SU-DHL-6 (cell line): ENCODE measurements around the gene PTPRE.

Experiments
- H2AFZ ChIP-seq: fragments of 200-600 bp; sonication (generic); 2 replicates; pipeline ENCODE4 v1.6.1; 2014; ENCODE audit warnings: low read depth, mild to moderate bottlenecking, moderate library complexity, mixed read lengths, antibody characterized with exemption, low read length; ENCODE audit not compliant: severe bottlenecking
- H3F3A ChIP-seq: fragments of 200-600 bp; shearing (Covaris generic); 2 replicates; pipeline ENCODE4 v1.6.0; 2016; ENCODE audit warnings: antibody characterized with exemption, mild to moderate bottlenecking; ENCODE audit not compliant: insufficient read depth
- H3K27ac ChIP-seq: fragments of 200-600 bp; sonication (generic); 2 replicates; pipeline ENCODE4 v1.5.1; 2016; ENCODE audit warnings: low read depth, mild to moderate bottlenecking, low read length, moderate library complexity, mixed read lengths
- H3K27me3 ChIP-seq: fragments of 200-600 bp; sonication (generic), shearing (Covaris generic); 2 replicates; pipeline ENCODE4 v1.6.0; 2014; ENCODE audit warnings: mild to moderate bottlenecking, low read length
- H3K36me3 ChIP-seq: fragments of 200-600 bp; sonication (generic); 2 replicates; pipeline ENCODE4 v1.6.1; 2014; ENCODE audit warnings: mild to moderate bottlenecking, low read length, mixed read lengths
- H3K4me2 ChIP-seq: fragments of 300-600, 200-600 bp; shearing (Covaris generic), sonication (generic); 2 replicates; pipeline ENCODE4 v1.6.0; 2014; ENCODE audit warnings: low read length, low read depth, mild to moderate bottlenecking; ENCODE audit not compliant: poor library complexity, severe bottlenecking
- H3K4me3 ChIP-seq: fragments of 200-600 bp; sonication (generic); 2 replicates; pipeline ENCODE4 v1.5.1; 2014; ENCODE audit warnings: antibody characterized with exemption, low read length, mild to moderate bottlenecking, mixed read lengths; ENCODE audit not compliant: insufficient read depth, poor library complexity, severe bottlenecking
- H3K79me2 ChIP-seq: fragments of 200-600 bp; sonication (generic); 2 replicates; pipeline ENCODE4 v1.6.1; 2014; ENCODE audit warnings: mild to moderate bottlenecking, low read length, moderate library complexity; ENCODE audit not compliant: insufficient read depth
- H3K9ac ChIP-seq: fragments of 200-600 bp; sonication (generic); 2 replicates; pipeline ENCODE4 v1.7.0; 2014; ENCODE audit warnings: mild to moderate bottlenecking, low read length
- H3K9me2 ChIP-seq: fragments of 200-600 bp; sonication (generic); replicated peaks from 2 replicates; pipeline ENCODE4 v1.6.1; 2014; ENCODE audit warnings: low read length; ENCODE audit not compliant: insufficient read depth
- H3K9me3 ChIP-seq: fragments of 200-600 bp; sonication (generic); 2 replicates; pipeline ENCODE4 v1.6.1; 2014; ENCODE audit warnings: low read length, mixed read lengths; ENCODE audit not compliant: insufficient read depth
- H4K20me1 ChIP-seq: fragments of 200-600 bp; sonication (generic); 2 replicates; pipeline ENCODE4 v1.6.1; 2014; ENCODE audit warnings: low read depth, mild to moderate bottlenecking, antibody characterized with exemption, low read length, moderate library complexity, mixed read lengths
- CTCF ChIP-seq: fragments of 200-600 bp; sonication (generic); IDR thresholded peaks from one replicate; pipeline ENCODE4 v1.5.1; 2017; ENCODE audit warnings: antibody characterized with exemption, mild to moderate bottlenecking, low read length, moderate library complexity; ENCODE audit not compliant: insufficient read depth, poor library complexity, severe bottlenecking
- EZH2phosphoT487 ChIP-seq: fragments of 200-600 bp; sonication (generic), shearing (Covaris generic); conservative IDR thresholded peaks from 2 replicates; pipeline ENCODE4 v1.6.1; 2018; ENCODE audit warnings: mild to moderate bottlenecking, antibody characterized with exemption, low read length, moderate library complexity, mixed read lengths

Gene PTPRE

GRCh38 chr10:127915324-127915723 lies 8.4 kb downstream of the PTPRE start:
- H3K9ac ChIP-seq = no peak overlapping the region
- no peaks in the 10 kb centered on the region for H3K79me2 ChIP-seq
- H3K27me3 ChIP-seq = no peaks in the 10 kb centered on the region
- no peaks in the 10 kb centered on the region for H4K20me1 ChIP-seq
- H3K4me3 ChIP-seq = no peak overlapping the region
- H3K9me3 ChIP-seq = no peaks in the 10 kb centered on the region
- no peaks in the 10 kb centered on the region for H3F3A ChIP-seq
- H3K27ac ChIP-seq = no peak overlapping the region
- H3K36me3 ChIP-seq = no peaks in the 10 kb centered on the region
- H3K4me2 ChIP-seq = no peak overlapping the region
- TF ChIP-seq CTCF (no peak), EZH2phosphoT487 (no peak)
- H2AFZ ChIP-seq = no peak overlapping the region
- no peaks in the 10 kb centered on the region for H3K9me2 ChIP-seq

- H3K27me3 ChIP-seq = no peaks in the 10 kb centered on the region
- no peak overlapping the region for H3K9ac ChIP-seq
- no peaks in the 10 kb centered on the region for H3K9me3 ChIP-seq
- H3K36me3 ChIP-seq = no peaks in the 10 kb centered on the region
- no peaks in the 10 kb centered on the region for H3F3A ChIP-seq
- no peaks in the 10 kb centered on the region for H3K9me2 ChIP-seq
- TF ChIP-seq EZH2phosphoT487 (no peak), CTCF (no peak)
- H3K4me3 ChIP-seq = no peak overlapping the region
- H4K20me1 ChIP-seq = no peaks in the 10 kb centered on the region
- no peaks in the 10 kb centered on the region for H3K79me2 ChIP-seq
- no peak overlapping the region for H2AFZ ChIP-seq
- H3K4me2 ChIP-seq = no peak overlapping the region
- H3K27ac ChIP-seq = no peak overlapping the region
These were observed 9.9 kb downstream of the PTPRE start for GRCh38 chr10:127916826-127917225.

GRCh38 chr10:127918572-127918971 lies 11.7 kb downstream of the PTPRE start:
- Histone ChIP-seq H3K27ac (no peak overlapping the region), H3K9me2 (no peaks in the 10 kb centered on the region), H3K36me3 (no peaks in the 10 kb centered on the region), H3K27me3 (no peaks in the 10 kb centered on the region), H3K9me3 (no peaks in the 10 kb centered on the region), H4K20me1 (no peaks in the 10 kb centered on the region), H3K9ac (no peak overlapping the region), H3K79me2 (no peaks in the 10 kb centered on the region), H3K4me3 (no peak overlapping the region), H3K4me2 (no peak overlapping the region), H3F3A (no peaks in the 10 kb centered on the region), H2AFZ (no peak overlapping the region)
- TF ChIP-seq CTCF = no peak
- TF ChIP-seq EZH2phosphoT487 = no peak
